H1 (cell line): ENCODE data around the gene TPST2. TPM values are rescaled to one million over a fixed set of nuclear protein-coding genes. Genes with fewer than 3 reads are reported as not detected.

Experiments
- CTCF ChIA-PET: fragments of 300-600 bp; sonication (Branson Sonifier 250); formaldehyde crosslinking; loops from one replicate; lab custom pipeline; 2021; ENCODE audit not compliant: partially characterized antibody; lab: Charles Lee
- POLR2A ChIA-PET: fragments of 300-600 bp; sonication (Branson Sonifier 250); formaldehyde crosslinking; loops from one replicate; lab custom pipeline; 2021; ENCODE audit warnings: inconsistent platforms; ENCODE audit not compliant: partially characterized antibody; lab: Charles Lee
- DNase-seq, 2 experiments: peaks; one replicate each; pipeline versions ENCODE4 v3.0.0 to v3.0.0-alpha.2; 2010 to 2022; ENCODE audit warnings: low spot score in 2 of 2, low read depth in 1 of 2, mixed read lengths in 1 of 2
- FAIRE-seq: peaks from 2 replicates; lab custom pipeline; 2011; peaks lifted over from hg19 to GRCh38; lab: Jason Lieb, UNC
- H2AFZ ChIP-seq: 2 replicates; pipeline ENCODE4 v1.8.1; 2012; ENCODE audit warnings: low read length, inconsistent platforms
- H2AK5ac ChIP-seq: 2 replicates; pipeline ENCODE4 v1.6.1; 2013; ENCODE audit warnings: low read depth, low read length
- H2BK120ac ChIP-seq: replicated peaks from 2 replicates; pipeline ENCODE3; 2013; ENCODE audit warnings: low read depth, low read length, inconsistent platforms
- H2BK12ac ChIP-seq: 2 replicates; pipeline ENCODE4 v1.6.1; 2013; ENCODE audit warnings: low read depth, low read length
- H2BK15ac ChIP-seq: 2 replicates; pipeline ENCODE4 v1.6.1; 2013; ENCODE audit warnings: low read length
- H2BK20ac ChIP-seq: 2 replicates; pipeline ENCODE4 v1.6.1; 2013; ENCODE audit warnings: low read length
- H2BK5ac ChIP-seq: 2 replicates; pipeline ENCODE4 v1.6.1; 2013; ENCODE audit warnings: low read depth, low read length
- H3K14ac ChIP-seq: 2 replicates; pipeline ENCODE4 v1.6.1; 2013; ENCODE audit warnings: inconsistent platforms; ENCODE audit not compliant: insufficient read length
- H3K18ac ChIP-seq: 2 replicates; pipeline ENCODE4 v1.6.1; 2013; ENCODE audit warnings: low read length; ENCODE audit errors: extremely low read depth
- H3K23ac ChIP-seq: 2 replicates; pipeline ENCODE4 v1.6.1; 2013; ENCODE audit warnings: inconsistent platforms; ENCODE audit not compliant: insufficient read length
- H3K23me2 ChIP-seq: 2 replicates; pipeline ENCODE4 v1.6.1; 2013; ENCODE audit warnings: low read depth, low read length
- H3K27ac ChIP-seq: 2 replicates; pipeline ENCODE4 v1.6.1; 2011; ENCODE audit warnings: low read depth, low read length, inconsistent platforms
- H3K27me3 ChIP-seq, 4 experiments: replicated peaks in 1 of 4; 1 replicate in 1 of 4; 2 replicates in 3 of 4; pipeline versions ENCODE4 v1.6.1 to v1.8.1; 2011 to 2013; ENCODE audit warnings: low read length in 3 of 4, mild to moderate bottlenecking in 3 of 4, inconsistent platforms in 2 of 4, mixed read lengths in 2 of 4, moderate library complexity in 1 of 4; ENCODE audit not compliant: control insufficient read depth in 3 of 4, insufficient read depth in 3 of 4; ENCODE audit errors: extremely low read depth in 1 of 4
- H3K36me3 ChIP-seq, 4 experiments: 2 replicates each; pipeline versions ENCODE4 v1.6.1 to v1.8.1; 2011 to 2013; ENCODE audit warnings: mild to moderate bottlenecking in 4 of 4, low read length in 3 of 4, moderate library complexity in 2 of 4, control low read depth in 1 of 4, inconsistent platforms in 1 of 4; ENCODE audit not compliant: insufficient read depth in 4 of 4, control insufficient read depth in 2 of 4
- H3K4ac ChIP-seq: replicated peaks from 2 replicates; pipeline ENCODE3; 2013; ENCODE audit warnings: low read length, low read depth, mixed read lengths, inconsistent platforms; ENCODE audit not compliant: insufficient read length
- H3K4me1 ChIP-seq, 4 experiments: replicated peaks in 1 of 4; 1 replicate in 1 of 4; 2 replicates in 3 of 4; pipeline versions ENCODE4 v1.6.1 to v1.8.1; 2011 to 2013; ENCODE audit warnings: low read length in 3 of 4, inconsistent platforms in 2 of 4, mixed read lengths in 1 of 4; ENCODE audit not compliant: insufficient read depth in 4 of 4, control insufficient read depth in 3 of 4
- H3K4me2 ChIP-seq, 2 experiments: 2 replicates each; pipeline versions ENCODE4 v1.6.1 to v1.8.1; 2011 to 2013; ENCODE audit warnings: low read depth in 2 of 2, low read length in 2 of 2, control low read depth in 1 of 2, inconsistent platforms in 1 of 2, mild to moderate bottlenecking in 1 of 2; ENCODE audit not compliant: insufficient read depth in 1 of 2
- H3K4me3 ChIP-seq, 4 experiments: fragments of 200-600, 300-600 bp in 1 of 4; sonication (generic), shearing (Covaris generic), sonication (Bioruptor Twin) in 1 of 4; 2 replicates each; pipeline versions ENCODE4 v1.5.1 to v1.8.1; 2011 to 2016; ENCODE audit warnings: low read length in 4 of 4, low read depth in 3 of 4, control low read depth in 2 of 4, inconsistent platforms in 2 of 4, mild to moderate bottlenecking in 2 of 4, mixed read lengths in 1 of 4, moderate library complexity in 1 of 4; ENCODE audit not compliant: insufficient read depth in 2 of 4; ENCODE audit errors: extremely low read depth in 1 of 4
- H3K56ac ChIP-seq: replicated peaks from 2 replicates; pipeline ENCODE3; 2013; ENCODE audit warnings: low read depth, mild to moderate bottlenecking, mixed read lengths, low read length, inconsistent platforms; ENCODE audit not compliant: insufficient read length
- H3K79me1 ChIP-seq: 2 replicates; pipeline ENCODE4 v1.6.1; 2013; ENCODE audit warnings: low read depth, low read length, control low read depth
- H3K79me2 ChIP-seq, 2 experiments: 2 replicates each; pipeline versions ENCODE4 v1.6.1 to v1.8.1; 2012 to 2013; ENCODE audit warnings: low read length in 2 of 2, mild to moderate bottlenecking in 2 of 2, inconsistent platforms in 1 of 2; ENCODE audit not compliant: insufficient read depth in 2 of 2, control insufficient read depth in 1 of 2
- H3K9ac ChIP-seq, 4 experiments: replicated peaks in 1 of 4; 1 replicate in 1 of 4; 2 replicates in 3 of 4; pipeline versions ENCODE4 v1.6.1 to v1.8.1; 2011 to 2013; ENCODE audit warnings: low read depth in 3 of 4, low read length in 3 of 4, control low read depth in 2 of 4, mild to moderate bottlenecking in 2 of 4, moderate library complexity in 2 of 4, inconsistent platforms in 1 of 4; ENCODE audit errors: extremely low read depth in 1 of 4
- H3K9me3 ChIP-seq, 2 experiments: 2 replicates each; pipeline versions ENCODE4 v1.6.1 to v1.8.1; 2012 to 2013; ENCODE audit warnings: mild to moderate bottlenecking in 2 of 2, moderate library complexity in 2 of 2, control low read depth in 1 of 2, inconsistent platforms in 1 of 2, low read depth in 1 of 2, low read length in 1 of 2, mixed read lengths in 1 of 2; ENCODE audit not compliant: insufficient read depth in 2 of 2
- H4K20me1 ChIP-seq, 2 experiments: replicated peaks in 1 of 2; 2 replicates each; pipeline versions ENCODE3 to v1.8.1; 2011 to 2013; ENCODE audit warnings: inconsistent platforms in 2 of 2, low read length in 2 of 2, mild to moderate bottlenecking in 1 of 2; ENCODE audit not compliant: insufficient read depth in 2 of 2, control insufficient read depth in 1 of 2
- H4K5ac ChIP-seq: 2 replicates; pipeline ENCODE4 v1.6.1; 2013; ENCODE audit warnings: low read length, low read depth, mixed read lengths, inconsistent platforms; ENCODE audit not compliant: insufficient read length
- H4K8ac ChIP-seq: 2 replicates; pipeline ENCODE4 v1.8.0; 2013; ENCODE audit warnings: mild to moderate bottlenecking, moderate library complexity, low read length, inconsistent platforms; ENCODE audit not compliant: insufficient read depth; ENCODE audit errors: extremely low read depth
- H4K91ac ChIP-seq: replicated peaks from 2 replicates; pipeline ENCODE3; 2013; ENCODE audit warnings: low read length, mixed read lengths, inconsistent platforms; ENCODE audit not compliant: insufficient read length
- BCL11A ChIP-seq, 2 experiments: IDR thresholded peaks; one replicate each; pipeline ENCODE4 v1.6.1; 2011; ENCODE audit warnings: low read depth in 2 of 2, low read length in 2 of 2, mild to moderate bottlenecking in 2 of 2
- CBX8 ChIP-seq: fragments of 300-800, 300-1000 bp; sonication (generic); IDR thresholded peaks from 2 replicates; pipeline ENCODE4 v1.7.1; 2016; ENCODE audit warnings: low read depth, low read length, borderline replicate concordance
- FOSL1 ChIP-seq: IDR thresholded peaks from 2 replicates; pipeline ENCODE4 v1.6.1; 2011; ENCODE audit warnings: mild to moderate bottlenecking, low read depth, low read length, moderate library complexity; ENCODE audit not compliant: insufficient read depth
- GTF2F1 ChIP-seq: IDR thresholded peaks from 2 replicates; pipeline ENCODE4 v1.6.1; 2012; ENCODE audit warnings: low read depth, low read length, improper control_type of control experiment, borderline replicate concordance
- RFX5 ChIP-seq: IDR thresholded peaks from 2 replicates; pipeline ENCODE4 v1.6.1; 2011; ENCODE audit warnings: low read depth, low read length, improper control_type of control experiment, borderline replicate concordance
- SP1 ChIP-seq: IDR thresholded peaks from 2 replicates; pipeline ENCODE4 v1.6.1; 2011; ENCODE audit warnings: low read depth, low read length
- WGBS, 2 experiments: shearing (Covaris generic) in 1 of 2; methylation state at CpG; one replicate each; pipeline versions ENCODE4 v1.1.6 to v1.1.7; 2013 to 2015; ENCODE audit warnings: low lambda C conversion rate in 2 of 2, mixed read lengths in 2 of 2, inconsistent platforms in 1 of 2, low coverage in 1 of 2, missing lambda C conversion rate in 1 of 2; ENCODE audit not compliant: insufficient replicate concordance in 2 of 2, insufficient coverage in 1 of 2, insufficient read length in 1 of 2; ENCODE audit errors: extremely low coverage in 1 of 2, missing lambda C conversion rate in 1 of 2; 5-methylcytosine and 5-hydroxymethylcytosine counted together
- polyA plus RNA-seq, 7 experiments: library from polyadenylated mRNA; depleted of rRNA in 3 of 7; stranded (reverse) in 5 of 7; unstranded in 2 of 7; fragments of >200 nt in 5 of 7; fragments of 200-250 nt in 2 of 7; gene quantifications; 1 replicate in 5 of 7; 2 replicates in 1 of 7; 4 replicates in 1 of 7; pipeline versions ENCODE4 v1.2.1 to v1.2.3, GENCODE V29; 2011 to 2013; ENCODE audit warnings: missing spikeins in 2 of 7, mixed read lengths in 2 of 7
- total RNA-seq: library from RNA; stranded (reverse); fragmentation: NEBNext Ultra II Directional; extraction: Animal tissue kit (Norgen Biotek cat#: 25700); gene quantifications from 2 replicates; pipeline ENCODE4 v1.2.1, GENCODE V29; 2021
- TF ChIP-seq, protein P1 (sequence below): IDR thresholded peaks from 2 replicates; pipeline ENCODE4 v1.6.1; 2012; ENCODE audit warnings: inconsistent platforms
- TF ChIP-seq, protein P2 (sequence below): IDR thresholded peaks from 2 replicates; pipeline ENCODE4 v1.6.1; 2012; ENCODE audit warnings: low read length, inconsistent platforms

TPST2 gene
- total and polyA plus RNA-seq, 2 of the 8 experiments (the other 6 are each of a cell fraction or from before 2014, with no cell fraction given): 58.8 to 143 TPM

DNA sequence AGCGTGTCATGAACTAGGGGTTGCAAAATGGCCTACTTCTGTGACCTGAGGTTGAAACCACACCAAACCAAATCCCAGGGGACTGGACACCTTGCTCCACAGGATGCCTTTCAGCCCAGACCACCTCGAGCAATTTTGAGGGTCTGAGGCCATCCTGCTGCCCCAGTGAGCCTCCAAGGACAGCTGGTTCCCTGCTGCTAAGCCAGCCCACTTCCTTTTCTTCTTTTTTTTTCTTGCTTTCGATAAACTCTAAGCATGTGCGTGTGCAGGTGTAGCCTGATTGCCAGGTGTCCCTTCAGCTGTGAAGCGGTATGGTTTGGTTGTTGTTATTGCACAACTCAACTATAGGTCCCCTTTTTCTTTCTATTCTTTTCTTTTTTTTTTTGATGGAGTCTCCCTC, 25.2 kb upstream of the TPST2 start:
- FAIRE-seq (no peak), DNase-seq (no peak)
- WGBS, 2 experiments: 60% methylated on average over 5 of the region's 5 CpGs; no CpG with 5 or more reads in 1 of the 2 experiments
- Histone ChIP-seq H3K27ac (no peak overlapping the region), H3K4me2 (peak overlapping the region; percentile 55 to 89; a peak in 3 of 4 replicates), H3K56ac (no peak overlapping the region), H4K5ac (no peak overlapping the region), H2AK5ac (peak overlapping the region; percentile 66), H4K91ac (peak overlapping the region; percentile 22), H4K8ac (no peak overlapping the region), H3K4me3 (no peak overlapping the region), H2BK15ac (peak overlapping the region; percentile 49; the same call in 1 of the 2 replicates), H4K20me1 (no peaks in the 10 kb centered on the region), H3K23ac (no peak overlapping the region), H3K4me1 (peaks cover 22 to 43% (median 29%) of the 10 kb centered on the region in 4 experiments), H3K9ac (no peak overlapping the region), H3K9me3 (no peaks in the 10 kb centered on the region), H3K36me3 (no peaks in the 10 kb centered on the region), H3K27me3 (peaks cover 5 to 31% (median 26%) of the 10 kb centered on the region in 4 experiments), H2BK12ac (peak overlapping the region; percentile 89; the same call in 1 of the 2 replicates), H3K79me2 (no peaks in the 10 kb centered on the region), H3K79me1 (no peaks in the 10 kb centered on the region), H3K23me2 (no peaks in the 10 kb centered on the region; the same call in 1 of the 2 replicates), H2BK120ac (peak overlapping the region; percentile 76), H2BK5ac (peak overlapping the region; percentile 80; the same call in 1 of the 2 replicates), H3K14ac (no peak overlapping the region), H2AFZ (no peak overlapping the region), H3K18ac (no peak overlapping the region), H2BK20ac (0 out of 2 replicates have a peak overlapping the region, but pooled peaks have one; percentile 87), H3K4ac (no peak overlapping the region)
- ChIA-PET POLR2A (interaction anchor here (0.7 kb wide), 1 partner anchor 67 kb away, joined by 3 read pairs; no protein-coding TSS in a partner anchor), CTCF (interaction anchor here (0.6 to 1.5 kb wide), 3 partner anchors 12 to 866 kb away, joined by 3 to 5 read pairs (median 3); no protein-coding TSS in a partner anchor)
- TF ChIP-seq RFX5 (no peak), GTF2F1 (no peak), FOSL1 (no peak), SP1 (no peak), BCL11A (IDR thresholded peaks at IDR 0.05; ENCODE audit: low read depth in 2 of 2, low read length in 2 of 2) (no peak), CBX8 (no peak)
- TF ChIP-seq, protein P1, sequence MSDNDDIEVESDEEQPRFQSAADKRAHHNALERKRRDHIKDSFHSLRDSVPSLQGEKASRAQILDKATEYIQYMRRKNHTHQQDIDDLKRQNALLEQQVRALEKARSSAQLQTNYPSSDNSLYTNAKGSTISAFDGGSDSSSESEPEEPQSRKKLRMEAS: no peak
- TF ChIP-seq, protein P2, sequence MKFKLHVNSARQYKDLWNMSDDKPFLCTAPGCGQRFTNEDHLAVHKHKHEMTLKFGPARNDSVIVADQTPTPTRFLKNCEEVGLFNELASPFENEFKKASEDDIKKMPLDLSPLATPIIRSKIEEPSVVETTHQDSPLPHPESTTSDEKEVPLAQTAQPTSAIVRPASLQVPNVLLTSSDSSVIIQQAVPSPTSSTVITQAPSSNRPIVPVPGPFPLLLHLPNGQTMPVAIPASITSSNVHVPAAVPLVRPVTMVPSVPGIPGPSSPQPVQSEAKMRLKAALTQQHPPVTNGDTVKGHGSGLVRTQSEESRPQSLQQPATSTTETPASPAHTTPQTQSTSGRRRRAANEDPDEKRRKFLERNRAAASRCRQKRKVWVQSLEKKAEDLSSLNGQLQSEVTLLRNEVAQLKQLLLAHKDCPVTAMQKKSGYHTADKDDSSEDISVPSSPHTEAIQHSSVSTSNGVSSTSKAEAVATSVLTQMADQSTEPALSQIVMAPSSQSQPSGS: no peak
